IPS-20b (cell line): ENCODE results near the gene PRAMEF1.
"Not testable (repeated sequence)": the region's sequence is repeated elsewhere in the genome, so short reads cannot be mapped to it uniquely, and the experiment has no call there.

Experiments
- H3K27ac ChIP-seq: one replicate; pipeline ENCODE4 v1.5.1; 2013; ENCODE audit warnings: low read length
- H3K27me3 ChIP-seq: 2 replicates; pipeline ENCODE4 v1.6.1; 2013; ENCODE audit warnings: mild to moderate bottlenecking, low read length, inconsistent platforms; ENCODE audit not compliant: insufficient read depth
- H3K36me3 ChIP-seq: 2 replicates; pipeline ENCODE4 v1.6.1; 2013; ENCODE audit warnings: low read depth, mild to moderate bottlenecking, inconsistent platforms, low read length, moderate library complexity; ENCODE audit not compliant: insufficient read depth
- H3K4me1 ChIP-seq: 2 replicates; pipeline ENCODE4 v1.6.1; 2013; ENCODE audit warnings: mild to moderate bottlenecking, control low read depth, inconsistent platforms, low read length, moderate library complexity; ENCODE audit not compliant: insufficient read depth
- H3K4me3 ChIP-seq: 2 replicates; pipeline ENCODE4 v1.5.1; 2013; ENCODE audit warnings: mild to moderate bottlenecking, low read length, inconsistent platforms
- H3K9ac ChIP-seq: 2 replicates; pipeline ENCODE4 v1.6.1; 2013; ENCODE audit warnings: low read depth, mild to moderate bottlenecking, inconsistent platforms, low read length, moderate library complexity
- H3K9me3 ChIP-seq: 2 replicates; pipeline ENCODE4 v1.6.1; 2013; ENCODE audit warnings: mild to moderate bottlenecking, low read depth, low read length, inconsistent platforms; ENCODE audit not compliant: insufficient read depth

Gene PRAMEF1

DNA sequence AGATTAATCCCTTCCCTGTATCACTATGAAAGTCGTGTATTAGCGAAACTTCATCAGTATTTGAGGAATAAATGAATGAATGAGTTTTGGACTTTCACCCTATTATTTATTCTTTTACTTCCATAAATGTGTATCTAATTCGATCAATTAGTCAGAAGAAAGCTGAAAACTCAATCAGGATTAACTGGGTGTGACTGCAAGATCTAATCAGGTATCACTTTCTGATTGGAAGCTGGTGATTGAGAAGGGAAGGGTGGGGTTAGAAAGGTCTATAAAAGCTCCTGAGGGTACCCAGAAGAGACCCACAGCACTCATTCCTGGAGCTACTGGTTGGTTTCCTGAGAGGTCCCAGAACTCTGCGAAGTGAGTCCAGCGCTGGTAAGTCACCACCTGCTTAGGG is at the start of gene PRAMEF1:
Gene PRAMEF1 (plus strand): TSS at position 301 of the 400 bp plus-strand sequence. CDS start 1,831 bp downstream, outside the sequence.
- not testable (repeated sequence) for H3K4me1 ChIP-seq, H3K9ac ChIP-seq, H3K9me3 ChIP-seq, H3K36me3 ChIP-seq, H3K27ac ChIP-seq, H3K4me3 ChIP-seq, H3K27me3 ChIP-seq

GRCh38 chr1:12741946-12742345 is 49.3 kb upstream of the PRAMEF1 start:
- no peak overlapping the region for H3K27ac ChIP-seq
- H3K4me1 ChIP-seq: no peaks in the 10 kb centered on the region
- H3K27me3 ChIP-seq: no peaks in the 10 kb centered on the region
- no peaks in the 10 kb centered on the region for H3K36me3 ChIP-seq
- H3K9ac ChIP-seq: no peak overlapping the region
- no peak overlapping the region for H3K4me3 ChIP-seq
- H3K9me3 ChIP-seq: no peaks in the 10 kb centered on the region

GRCh38 chr1:12745126-12745991 is 45.8 kb upstream of the PRAMEF1 start:
- Histone ChIP-seq H3K4me1 (no peaks in the 10 kb centered on the region), H3K27ac (no peak overlapping the region), H3K9me3 (no peaks in the 10 kb centered on the region; the same call in 1 of the 2 replicates), H3K36me3 (no peaks in the 10 kb centered on the region), H3K27me3 (no peaks in the 10 kb centered on the region), H3K4me3 (no peak overlapping the region), H3K9ac (no peak overlapping the region)

DNA sequence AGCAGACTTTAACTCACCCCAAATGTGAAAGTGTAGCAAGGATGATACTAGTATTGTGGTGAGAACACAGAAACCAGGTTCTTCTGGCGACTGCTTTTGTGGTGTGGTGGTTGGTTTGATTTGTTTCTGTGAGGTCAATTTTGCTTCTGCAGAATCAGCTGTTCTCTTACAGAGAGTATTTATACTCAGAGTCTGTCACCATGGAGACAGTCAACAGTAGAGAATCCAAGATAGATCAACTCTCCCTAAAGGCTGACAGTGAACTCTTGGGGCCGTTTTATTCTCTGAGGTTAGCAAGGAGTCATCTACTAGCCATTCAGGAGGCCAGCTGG is 45.2 kb upstream of the PRAMEF1 start, which contains the start of gene CFAP107:
Gene CFAP107 (plus strand): TSS at position 209 of the 332 bp plus-strand sequence. CDS start 231 bp downstream, outside the sequence.
- Histone ChIP-seq H3K27me3 (no peaks in the 10 kb centered on the region), H3K4me3 (no peak within 1 kb of the TSS), H3K27ac (no peak within 1 kb of the TSS), H3K4me1 (no peaks in the 10 kb centered on the region), H3K9me3 (no peaks in the 10 kb centered on the region; the same call in 1 of the 2 replicates), H3K9ac (no peak within 1 kb of the TSS), H3K36me3 (no peaks in the 10 kb centered on the region)

DNA sequence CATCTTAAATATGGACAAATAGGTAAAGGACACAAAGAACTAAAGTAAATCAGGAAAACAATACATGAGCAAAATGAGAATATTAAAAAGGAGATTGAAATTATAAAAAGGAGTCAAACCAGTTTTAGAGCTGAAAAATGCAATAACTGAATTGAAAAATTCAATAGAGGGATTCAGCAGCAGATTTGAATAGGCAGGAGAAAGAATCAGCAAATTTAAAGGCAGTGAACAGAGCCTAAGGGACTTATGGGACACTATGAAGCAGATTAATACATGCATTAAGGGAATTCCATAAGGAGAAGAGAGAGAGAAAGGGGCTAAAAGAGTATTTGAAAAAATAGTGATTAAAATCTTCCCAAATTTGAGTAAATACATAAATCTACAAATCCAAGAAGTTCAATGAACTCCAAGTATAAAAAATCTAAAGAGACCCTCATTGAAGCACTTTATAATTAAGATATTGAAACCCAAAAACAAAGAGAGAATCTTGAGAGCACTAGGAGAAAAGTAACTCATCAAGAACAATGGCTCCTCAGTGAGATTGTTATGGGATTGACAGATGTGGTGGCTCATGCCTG is 42.3 kb upstream of the PRAMEF1 start:
- no peaks in the 10 kb centered on the region for H3K36me3 ChIP-seq
- no peak overlapping the region for H3K9ac ChIP-seq
- no peaks in the 10 kb centered on the region for H3K27me3 ChIP-seq
- no peak overlapping the region for H3K27ac ChIP-seq
- no peak overlapping the region for H3K4me3 ChIP-seq
- H3K4me1 ChIP-seq: no peaks in the 10 kb centered on the region
- H3K9me3 ChIP-seq: no peaks in the 10 kb centered on the region; the same call in 1 of the 2 replicates

DNA sequence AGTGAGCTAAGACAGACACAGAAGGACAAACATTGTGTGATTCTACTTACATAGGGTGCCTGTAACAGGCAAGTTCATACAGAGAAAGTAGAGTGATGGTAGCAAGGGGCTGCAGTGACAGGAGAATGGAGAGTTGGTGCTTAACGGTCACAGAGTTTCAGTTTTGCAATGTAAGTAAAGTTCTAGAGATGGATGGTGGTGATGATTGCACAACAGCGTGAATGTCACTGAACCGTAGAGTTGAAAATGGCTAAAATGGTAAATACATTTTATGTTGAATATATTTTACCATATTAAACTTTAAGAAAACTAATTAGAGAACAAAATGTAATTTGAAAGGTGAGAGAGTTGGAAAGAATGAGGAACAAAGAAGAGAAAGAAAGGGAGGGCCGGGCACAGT is 36.5 kb upstream of the PRAMEF1 start:
- no peaks in the 10 kb centered on the region for H3K9me3 ChIP-seq
- H3K4me3 ChIP-seq: no peak overlapping the region
- H3K9ac ChIP-seq: no peak overlapping the region
- H3K27ac ChIP-seq: no peak overlapping the region
- no peaks in the 10 kb centered on the region for H3K36me3 ChIP-seq
- H3K4me1 ChIP-seq: no peaks in the 10 kb centered on the region
- H3K27me3 ChIP-seq: no peaks in the 10 kb centered on the region

DNA sequence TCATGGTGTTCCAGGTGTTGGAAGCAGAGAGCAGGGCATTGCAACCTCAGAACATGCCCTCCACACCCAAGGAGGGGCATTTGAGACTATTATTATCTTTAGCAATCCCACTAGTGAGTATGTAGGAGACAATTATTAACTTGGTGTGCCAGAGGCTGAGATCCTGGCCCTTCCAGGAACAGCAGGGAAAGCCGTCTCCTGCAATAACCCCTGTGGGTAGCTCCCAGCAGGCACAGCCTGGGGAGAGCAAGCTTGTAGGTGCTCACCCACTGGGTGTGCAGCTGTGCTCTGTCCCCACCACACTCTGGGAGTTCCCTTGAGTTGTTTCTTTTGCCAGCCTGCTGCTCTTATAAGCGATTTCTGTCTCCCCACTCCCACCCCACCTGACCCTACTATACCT is 34.9 kb upstream of the PRAMEF1 start:
- no peaks in the 10 kb centered on the region for H3K36me3 ChIP-seq
- H3K9ac ChIP-seq: no peak overlapping the region
- H3K27ac ChIP-seq: no peak overlapping the region
- no peaks in the 10 kb centered on the region for H3K4me1 ChIP-seq
- H3K9me3 ChIP-seq: no peaks in the 10 kb centered on the region
- no peak overlapping the region for H3K4me3 ChIP-seq
- no peaks in the 10 kb centered on the region for H3K27me3 ChIP-seq

DNA sequence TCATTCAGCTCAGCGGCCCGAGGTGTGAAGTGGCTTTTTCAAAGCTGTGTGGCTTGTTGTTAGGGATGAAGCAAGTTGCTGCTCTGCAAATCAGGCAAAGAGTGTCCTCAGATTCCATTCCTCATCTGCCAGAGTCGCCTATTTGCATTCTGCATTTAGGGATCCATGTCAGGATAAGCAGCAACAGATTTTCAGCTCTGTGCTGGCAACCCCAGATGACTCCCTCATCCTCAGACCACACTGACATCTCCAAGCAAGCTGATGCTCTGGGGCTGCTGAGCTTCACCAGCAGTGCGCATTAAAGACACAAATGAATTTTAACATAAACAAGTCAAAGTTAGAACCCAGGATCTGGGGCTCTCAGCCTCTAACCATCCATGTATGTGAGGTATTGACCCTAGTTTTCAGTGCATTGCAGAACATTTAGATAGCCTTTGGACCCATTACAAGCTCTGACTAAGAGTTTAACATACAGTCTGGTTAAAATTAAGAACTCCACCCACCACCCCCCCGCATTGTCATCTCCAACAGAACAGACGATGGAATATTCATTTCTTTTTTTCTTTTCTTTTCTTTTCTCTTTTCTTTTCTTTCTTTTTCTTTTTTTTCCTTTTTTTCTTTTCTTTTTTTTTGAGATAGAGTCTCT is 34.3 kb upstream of the PRAMEF1 start:
- H3K36me3 ChIP-seq: no peaks in the 10 kb centered on the region
- H3K27ac ChIP-seq: no peak overlapping the region
- H3K9me3 ChIP-seq: no peaks in the 10 kb centered on the region
- H3K27me3 ChIP-seq: no peaks in the 10 kb centered on the region
- no peak overlapping the region for H3K4me3 ChIP-seq
- H3K9ac ChIP-seq: no peak overlapping the region
- H3K4me1 ChIP-seq: no peaks in the 10 kb centered on the region

DNA sequence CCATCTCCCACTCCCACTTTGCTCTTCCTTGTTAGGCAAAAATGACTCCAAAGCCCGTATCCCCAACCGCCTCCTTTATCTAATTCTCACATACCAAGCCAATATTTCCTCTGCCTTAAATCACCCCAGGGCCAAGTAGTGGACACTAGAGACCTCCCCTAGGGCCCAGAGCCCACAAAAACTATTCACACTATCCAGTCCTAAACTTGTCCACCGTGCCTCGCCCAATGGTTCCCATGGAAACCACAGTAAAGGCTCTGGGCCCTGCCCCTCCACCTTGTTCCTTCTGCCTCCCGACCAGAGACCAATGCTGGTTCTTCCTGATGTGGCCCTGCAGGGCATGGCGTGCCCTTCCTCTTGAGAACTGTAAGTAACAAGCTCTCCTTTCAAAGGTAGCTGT is 33.4 kb upstream of the PRAMEF1 start:
- Histone ChIP-seq H3K9ac (no peak overlapping the region), H3K27me3 (no peaks in the 10 kb centered on the region), H3K36me3 (no peaks in the 10 kb centered on the region), H3K4me3 (no peak overlapping the region), H3K9me3 (no peaks in the 10 kb centered on the region), H3K4me1 (no peaks in the 10 kb centered on the region), H3K27ac (no peak overlapping the region)

DNA sequence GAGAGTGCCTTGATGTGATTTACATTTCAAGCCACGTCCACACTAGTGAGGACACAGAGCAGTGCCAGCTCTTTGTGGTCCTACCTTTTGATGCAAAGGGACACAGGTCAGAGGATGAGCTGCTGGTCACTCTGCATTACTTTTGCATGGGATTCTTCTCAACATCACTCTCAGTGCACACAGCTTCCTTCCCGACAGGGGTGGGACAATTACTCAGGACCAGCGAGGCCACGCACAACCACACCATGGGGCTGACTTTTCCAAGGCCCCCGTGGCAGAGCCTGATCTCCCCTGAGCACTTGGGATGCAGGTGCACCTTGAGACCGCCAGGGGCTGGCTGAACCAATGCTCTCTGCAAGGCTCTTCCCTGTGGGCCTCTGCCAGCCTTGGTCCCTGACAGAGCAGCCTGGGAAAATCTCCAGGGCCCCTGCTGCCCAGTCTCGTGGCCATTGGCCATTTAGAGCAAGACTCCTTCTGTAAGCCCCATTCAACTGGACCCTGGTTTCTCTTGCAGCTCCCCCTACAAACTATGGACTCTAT is 30.9 kb upstream of the PRAMEF1 start:
- H3K27ac ChIP-seq: no peak overlapping the region
- H3K27me3 ChIP-seq: no peaks in the 10 kb centered on the region
- H3K9ac ChIP-seq: no peak overlapping the region
- no peaks in the 10 kb centered on the region for H3K36me3 ChIP-seq
- H3K4me3 ChIP-seq: no peak overlapping the region
- no peaks in the 10 kb centered on the region for H3K4me1 ChIP-seq
- no peaks in the 10 kb centered on the region for H3K9me3 ChIP-seq

GRCh38 chr1:12761781-12762180 is 29.4 kb upstream of the PRAMEF1 start:
- no peak overlapping the region for H3K9ac ChIP-seq
- no peaks in the 10 kb centered on the region for H3K27me3 ChIP-seq
- H3K4me1 ChIP-seq: no peaks in the 10 kb centered on the region
- H3K36me3 ChIP-seq: no peaks in the 10 kb centered on the region
- H3K9me3 ChIP-seq: no peaks in the 10 kb centered on the region
- no peak overlapping the region for H3K27ac ChIP-seq
- H3K4me3 ChIP-seq: no peak overlapping the region
